ENCODE results near the gene PHLPP2.
"Not testable (repeated sequence)": the region's sequence is repeated elsewhere in the genome, so short reads cannot be mapped to it uniquely, and the experiment has no call there.

Gene PHLPP2

DNA sequence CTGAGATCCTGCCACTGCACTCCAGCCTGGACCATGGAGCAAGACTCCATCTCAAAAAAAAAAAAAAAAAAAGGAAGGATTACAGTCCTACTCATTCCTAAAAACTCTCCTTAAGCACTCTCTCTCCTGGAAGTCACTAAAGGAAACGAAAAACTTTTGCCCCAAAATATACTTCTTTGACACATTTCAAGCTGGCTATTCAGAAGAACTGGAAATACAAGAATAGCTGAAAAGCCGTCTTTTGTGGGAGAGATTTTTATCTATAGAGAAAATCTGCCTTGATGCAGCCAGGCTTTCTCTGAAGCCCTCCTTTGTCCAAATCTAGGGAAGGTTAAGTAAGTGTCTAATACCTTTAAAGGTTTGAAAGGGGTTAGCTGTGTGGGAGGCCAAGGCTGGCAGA, 115.4 kb downstream of the PHLPP2 start:
- Histone ChIP-seq H3K4me1 (ENCODE audit: control insufficient read depth in 5 of 5, insufficient read depth in 5 of 5, low read length in 5 of 5) (peaks cover 0 to 5% (median 3%) of the 10 kb centered on the region in 5 donors), H3K9ac (ENCODE audit: low read length in 5 of 5) (no peak overlapping the region), H3K27ac (ENCODE audit: low read depth, low read length) (no peak overlapping the region), H3K36me3 (ENCODE audit: control insufficient read depth in 5 of 5, insufficient read depth in 5 of 5, low read length in 5 of 5) (no peaks in the 10 kb centered on the region), H3K27me3 (ENCODE audit: control insufficient read depth in 5 of 5, insufficient read depth in 4 of 5, low read length in 5 of 5) (peaks cover 0 to 3% (median 0%) of the 10 kb centered on the region in 5 donors), H3K9me3 (ENCODE audit: control insufficient read depth in 5 of 5, low read length in 5 of 5) (no peaks in the 10 kb centered on the region), H3K4me3 (ENCODE audit: low read depth in 1 of 5, low read length in 5 of 5) (no peak overlapping the region)

DNA sequence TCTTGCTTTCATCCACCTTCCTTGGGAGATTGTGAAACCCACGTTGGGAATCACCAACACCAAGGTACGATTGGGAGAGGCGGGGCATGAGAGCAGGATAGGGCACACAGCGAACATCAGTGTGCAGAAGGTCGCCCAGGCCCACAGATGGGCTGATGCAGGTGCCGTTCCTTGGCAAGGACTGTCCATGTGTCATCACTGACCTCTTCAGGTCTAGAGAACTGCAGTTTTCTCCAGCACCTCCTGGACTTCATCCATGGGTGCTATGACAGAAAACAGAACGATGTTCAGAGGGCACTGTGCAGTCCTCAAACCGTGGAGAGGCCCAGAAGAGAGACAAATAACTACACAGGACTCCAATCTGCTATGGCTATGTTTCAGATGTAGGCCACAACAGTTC, 123.7 kb downstream of the PHLPP2 start:
- H3K27ac ChIP-seq (ENCODE audit: low read depth, low read length): no peak overlapping the region
- no peaks in the 10 kb centered on the region for H3K27me3 ChIP-seq (ENCODE audit: control insufficient read depth in 5 of 5, insufficient read depth in 4 of 5, low read length in 5 of 5)
- no peaks in the 10 kb centered on the region for H3K9me3 ChIP-seq (ENCODE audit: control insufficient read depth in 5 of 5, low read length in 5 of 5)
- H3K36me3 ChIP-seq (ENCODE audit: control insufficient read depth in 5 of 5, insufficient read depth in 5 of 5, low read length in 5 of 5): no peaks in the 10 kb centered on the region
- no peak overlapping the region for H3K9ac ChIP-seq (ENCODE audit: low read length in 5 of 5)
- no peaks in the 10 kb centered on the region for H3K4me1 ChIP-seq (ENCODE audit: control insufficient read depth in 5 of 5, insufficient read depth in 5 of 5, low read length in 5 of 5)
- H3K4me3 ChIP-seq (ENCODE audit: low read depth in 1 of 5, low read length in 5 of 5): no peak overlapping the region

GRCh38 chr16:71598426-71598825, 126.1 kb downstream of the PHLPP2 start:
- not testable (repeated sequence) for H3K4me3 ChIP-seq (ENCODE audit: low read depth in 1 of 5, low read length in 5 of 5); H3K9ac ChIP-seq (ENCODE audit: low read length in 5 of 5); H3K4me1 ChIP-seq (ENCODE audit: control insufficient read depth in 5 of 5, insufficient read depth in 5 of 5, low read length in 5 of 5); H3K27me3 ChIP-seq (ENCODE audit: control insufficient read depth in 5 of 5, insufficient read depth in 4 of 5, low read length in 5 of 5); H3K36me3 ChIP-seq (ENCODE audit: control insufficient read depth in 5 of 5, insufficient read depth in 5 of 5, low read length in 5 of 5); H3K27ac ChIP-seq (ENCODE audit: low read depth, low read length); H3K9me3 ChIP-seq (ENCODE audit: control insufficient read depth in 5 of 5, low read length in 5 of 5)

DNA sequence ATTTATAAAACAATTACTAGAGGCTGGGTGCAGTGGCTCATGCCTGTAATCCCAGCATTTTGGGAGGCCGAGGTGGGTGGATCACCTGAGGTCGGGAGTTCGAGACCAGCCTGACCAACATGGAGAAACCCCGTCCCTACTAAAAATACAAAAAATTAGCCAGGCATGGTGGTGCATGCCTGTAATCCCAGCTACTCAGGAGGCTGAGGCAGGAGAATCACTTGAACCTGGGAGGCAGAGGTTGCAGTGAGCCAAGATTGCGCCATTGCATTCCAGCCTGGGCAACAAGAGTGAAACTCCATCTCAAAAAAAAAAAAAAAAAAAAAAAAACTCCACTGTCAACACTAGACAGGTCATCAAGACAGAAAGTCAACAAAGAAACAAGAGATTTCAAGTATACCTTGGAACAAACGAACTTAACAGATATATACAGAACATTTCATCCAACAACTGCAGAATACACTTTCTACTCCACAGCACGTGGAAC, 129.1 kb downstream of the PHLPP2 start:
- not testable (repeated sequence) for H3K4me3 ChIP-seq (ENCODE audit: low read depth in 1 of 5, low read length in 5 of 5); H3K36me3 ChIP-seq (ENCODE audit: control insufficient read depth in 5 of 5, insufficient read depth in 5 of 5, low read length in 5 of 5); H3K9me3 ChIP-seq (ENCODE audit: control insufficient read depth in 5 of 5, low read length in 5 of 5); H3K27me3 ChIP-seq (ENCODE audit: control insufficient read depth in 5 of 5, insufficient read depth in 4 of 5, low read length in 5 of 5); H3K4me1 ChIP-seq (ENCODE audit: control insufficient read depth in 5 of 5, insufficient read depth in 5 of 5, low read length in 5 of 5); H3K9ac ChIP-seq (ENCODE audit: low read length in 5 of 5); H3K27ac ChIP-seq (ENCODE audit: low read depth, low read length)

Data from subcutaneous abdominal adipose tissue (tissue), 5 donors.